ENCODE measurements around the gene STOML1. TPM values are rescaled to one million over a fixed set of nuclear protein-coding genes. Genes with fewer than 3 reads are reported as not detected.

Gene STOML1, protein sequence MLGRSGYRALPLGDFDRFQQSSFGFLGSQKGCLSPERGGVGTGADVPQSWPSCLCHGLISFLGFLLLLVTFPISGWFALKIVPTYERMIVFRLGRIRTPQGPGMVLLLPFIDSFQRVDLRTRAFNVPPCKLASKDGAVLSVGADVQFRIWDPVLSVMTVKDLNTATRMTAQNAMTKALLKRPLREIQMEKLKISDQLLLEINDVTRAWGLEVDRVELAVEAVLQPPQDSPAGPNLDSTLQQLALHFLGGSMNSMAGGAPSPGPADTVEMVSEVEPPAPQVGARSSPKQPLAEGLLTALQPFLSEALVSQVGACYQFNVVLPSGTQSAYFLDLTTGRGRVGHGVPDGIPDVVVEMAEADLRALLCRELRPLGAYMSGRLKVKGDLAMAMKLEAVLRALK
- polyA plus RNA-seq (2012; ENCODE audit: insufficient read depth, insufficient read length, low read depth) = 41.5 TPM

DNA sequence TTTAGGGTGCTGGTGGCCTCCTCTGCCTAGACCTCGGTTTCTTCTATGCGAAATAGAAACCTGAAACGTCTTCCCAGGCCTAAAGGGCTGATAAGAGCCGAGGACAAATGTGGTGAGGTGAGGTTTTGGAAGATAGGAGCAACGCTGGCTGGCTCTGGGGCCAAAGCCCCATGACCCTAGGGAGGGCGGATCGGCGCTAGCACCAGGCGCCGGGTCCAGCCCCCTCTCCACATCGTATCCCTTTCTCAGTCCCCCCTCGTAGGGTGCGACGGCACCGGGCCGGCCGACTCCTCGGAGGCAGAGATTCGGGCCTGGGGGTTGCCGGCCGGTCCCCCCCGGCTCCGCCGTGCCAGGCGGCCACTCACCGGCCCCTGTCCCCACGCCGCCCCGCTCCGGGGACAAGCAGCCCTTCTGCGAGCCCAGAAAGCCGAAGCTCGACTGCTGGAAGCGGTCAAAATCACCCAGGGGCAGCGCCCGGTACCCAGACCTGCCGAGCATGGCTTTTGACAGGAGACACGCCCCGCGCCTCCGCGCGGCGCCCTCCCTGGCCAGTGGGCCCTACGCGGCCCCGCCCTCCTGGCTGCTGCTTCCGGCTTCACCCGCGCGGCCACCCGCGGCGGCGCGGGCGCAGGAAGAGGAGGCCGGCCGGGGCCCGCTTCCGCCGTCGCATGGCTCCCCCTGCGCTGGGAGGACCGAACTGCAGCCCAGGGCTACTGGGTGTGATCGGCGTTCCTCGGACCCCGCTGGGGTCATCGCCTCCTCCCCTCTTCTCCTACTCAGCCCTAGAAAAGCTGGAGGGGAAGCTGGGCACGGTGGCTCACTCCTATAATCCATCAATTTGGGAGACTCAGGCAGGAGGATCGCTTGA is at the start of gene STOML1:
STOML1 (minus strand) TSS at position 570 of the 868 bp plus-strand sequence; CDS start at position 498, 72 bp downstream.
- peaks cover 4% of the 10 kb centered on the region; the same call in 1 of the 2 replicates for H3K4me1 ChIP-seq
- H3K36me3 ChIP-seq = no peaks in the 10 kb centered on the region
- no peaks in the 10 kb centered on the region for H3K9me3 ChIP-seq
- no peaks in the 10 kb centered on the region for H3K27me3 ChIP-seq
- peak; percentile 97 for DNase-seq
- peak within 1 kb of the TSS; percentile 87 for H3K4me3 ChIP-seq (ENCODE audit: low read depth, low read length)
- TF ChIP-seq, protein P1, sequence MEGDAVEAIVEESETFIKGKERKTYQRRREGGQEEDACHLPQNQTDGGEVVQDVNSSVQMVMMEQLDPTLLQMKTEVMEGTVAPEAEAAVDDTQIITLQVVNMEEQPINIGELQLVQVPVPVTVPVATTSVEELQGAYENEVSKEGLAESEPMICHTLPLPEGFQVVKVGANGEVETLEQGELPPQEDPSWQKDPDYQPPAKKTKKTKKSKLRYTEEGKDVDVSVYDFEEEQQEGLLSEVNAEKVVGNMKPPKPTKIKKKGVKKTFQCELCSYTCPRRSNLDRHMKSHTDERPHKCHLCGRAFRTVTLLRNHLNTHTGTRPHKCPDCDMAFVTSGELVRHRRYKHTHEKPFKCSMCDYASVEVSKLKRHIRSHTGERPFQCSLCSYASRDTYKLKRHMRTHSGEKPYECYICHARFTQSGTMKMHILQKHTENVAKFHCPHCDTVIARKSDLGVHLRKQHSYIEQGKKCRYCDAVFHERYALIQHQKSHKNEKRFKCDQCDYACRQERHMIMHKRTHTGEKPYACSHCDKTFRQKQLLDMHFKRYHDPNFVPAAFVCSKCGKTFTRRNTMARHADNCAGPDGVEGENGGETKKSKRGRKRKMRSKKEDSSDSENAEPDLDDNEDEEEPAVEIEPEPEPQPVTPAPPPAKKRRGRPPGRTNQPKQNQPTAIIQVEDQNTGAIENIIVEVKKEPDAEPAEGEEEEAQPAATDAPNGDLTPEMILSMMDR (IDR thresholded peaks at IDR 0.05; ENCODE audit: low read depth, low read length) = peak; percentile 74

DNA sequence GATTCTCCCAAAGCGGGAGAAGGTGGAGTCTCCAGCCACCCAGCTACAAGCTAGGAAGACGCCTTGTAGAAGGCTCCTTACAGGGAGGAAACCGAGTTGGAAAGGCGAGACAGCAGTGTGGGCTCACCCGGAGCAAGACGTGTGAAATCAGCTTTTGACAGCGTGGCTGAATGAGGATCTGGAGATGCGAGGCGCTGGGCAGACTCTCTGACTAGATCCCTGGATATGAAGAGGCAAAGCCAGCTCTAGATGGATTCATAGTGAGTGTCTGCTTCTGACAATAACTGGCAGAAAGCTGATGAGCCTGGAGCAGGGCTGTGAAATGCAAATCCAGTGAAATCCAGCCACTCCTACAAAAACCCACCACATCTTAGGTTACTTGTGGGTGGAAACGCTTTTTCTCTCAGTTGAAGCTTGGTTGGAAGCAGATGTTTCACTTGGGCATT is 49.2 kb upstream of the STOML1 start:
- TF ChIP-seq, protein P1 (IDR thresholded peaks at IDR 0.05; ENCODE audit: low read depth, low read length) = no peak
- H3K36me3 ChIP-seq = no peaks in the 10 kb centered on the region
- H3K4me3 ChIP-seq (ENCODE audit: low read depth, low read length) = no peak overlapping the region

DNA sequence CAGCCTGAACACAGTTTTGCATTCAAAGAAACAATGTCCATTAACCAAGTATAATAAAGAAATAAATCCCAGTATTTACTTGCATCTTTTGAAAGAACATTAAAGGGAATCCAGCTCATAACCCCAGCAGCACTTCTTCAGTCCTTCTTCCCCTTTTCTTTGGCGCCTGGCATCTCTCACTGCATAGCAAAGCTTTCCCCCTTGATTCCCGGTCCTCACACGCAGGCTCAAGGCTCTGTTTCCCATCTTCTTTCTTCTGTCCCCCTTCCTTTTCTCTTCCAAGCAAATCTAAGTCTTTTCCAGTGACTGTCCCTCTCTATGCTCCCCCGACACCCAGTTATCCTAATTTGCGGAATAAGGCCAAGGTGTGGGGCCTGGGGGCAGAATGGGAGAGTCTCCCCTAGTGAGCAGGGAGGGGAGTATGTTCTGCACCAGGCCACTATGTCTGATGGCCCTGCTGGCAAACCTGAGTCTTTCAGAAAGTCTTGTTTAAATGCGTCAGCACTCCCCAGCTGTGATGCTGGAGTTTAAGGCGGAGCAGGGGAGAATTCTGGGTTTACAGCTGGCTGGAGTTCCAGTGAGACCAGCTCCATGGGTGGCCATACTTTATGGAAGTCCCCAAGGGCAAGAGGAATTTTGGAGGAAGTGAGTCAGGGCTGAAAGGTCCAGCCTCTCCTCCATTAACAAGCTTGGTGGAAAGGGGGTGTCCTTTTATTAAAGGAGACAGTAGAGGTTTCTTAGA is 48.2 kb upstream of the STOML1 start:
- H3K9me3 ChIP-seq = no peaks in the 10 kb centered on the region
- H3K36me3 ChIP-seq = no peaks in the 10 kb centered on the region; the same call in 1 of the 2 replicates
- TF ChIP-seq, protein P1 (IDR thresholded peaks at IDR 0.05; ENCODE audit: low read depth, low read length) = no peak
- no peak for DNase-seq
- no peak overlapping the region for H3K4me3 ChIP-seq (ENCODE audit: low read depth, low read length)
- no peaks in the 10 kb centered on the region for H3K27me3 ChIP-seq
- no peaks in the 10 kb centered on the region; the same call in 1 of the 2 replicates for H3K4me1 ChIP-seq

More for the DNA sequence above, 49.2 kb upstream of the STOML1 start:
- DNase-seq = no peak
- no peaks in the 10 kb centered on the region; the same call in 1 of the 2 replicates for H3K4me1 ChIP-seq
- no peaks in the 10 kb centered on the region for H3K27me3 ChIP-seq
- H3K9me3 ChIP-seq = no peaks in the 10 kb centered on the region

DNA sequence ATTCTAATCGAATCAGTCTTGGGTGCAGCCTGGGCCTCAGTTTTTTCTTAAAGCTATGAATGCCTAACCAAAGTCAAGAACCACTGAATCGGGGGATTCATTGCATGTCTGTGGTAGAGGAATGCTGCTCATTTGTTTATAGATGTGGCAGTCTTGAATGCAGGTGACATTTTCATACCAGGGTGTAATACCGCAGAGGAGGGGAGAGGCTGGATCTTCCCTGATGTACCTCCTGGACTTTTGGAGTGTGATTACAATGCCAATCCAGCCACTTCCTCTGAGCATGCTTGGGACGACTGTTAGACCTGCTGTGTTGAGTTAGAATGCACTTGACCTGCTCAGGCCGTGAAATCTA is 47.5 kb upstream of the STOML1 start:
- no peak for DNase-seq
- H3K27me3 ChIP-seq = no peaks in the 10 kb centered on the region
- H3K4me1 ChIP-seq = no peaks in the 10 kb centered on the region; the same call in 1 of the 2 replicates
- no peaks in the 10 kb centered on the region; the same call in 1 of the 2 replicates for H3K36me3 ChIP-seq
- H3K9me3 ChIP-seq = no peaks in the 10 kb centered on the region
- TF ChIP-seq, protein P1 (IDR thresholded peaks at IDR 0.05; ENCODE audit: low read depth, low read length) = no peak
- H3K4me3 ChIP-seq (ENCODE audit: low read depth, low read length) = no peak overlapping the region

DNA sequence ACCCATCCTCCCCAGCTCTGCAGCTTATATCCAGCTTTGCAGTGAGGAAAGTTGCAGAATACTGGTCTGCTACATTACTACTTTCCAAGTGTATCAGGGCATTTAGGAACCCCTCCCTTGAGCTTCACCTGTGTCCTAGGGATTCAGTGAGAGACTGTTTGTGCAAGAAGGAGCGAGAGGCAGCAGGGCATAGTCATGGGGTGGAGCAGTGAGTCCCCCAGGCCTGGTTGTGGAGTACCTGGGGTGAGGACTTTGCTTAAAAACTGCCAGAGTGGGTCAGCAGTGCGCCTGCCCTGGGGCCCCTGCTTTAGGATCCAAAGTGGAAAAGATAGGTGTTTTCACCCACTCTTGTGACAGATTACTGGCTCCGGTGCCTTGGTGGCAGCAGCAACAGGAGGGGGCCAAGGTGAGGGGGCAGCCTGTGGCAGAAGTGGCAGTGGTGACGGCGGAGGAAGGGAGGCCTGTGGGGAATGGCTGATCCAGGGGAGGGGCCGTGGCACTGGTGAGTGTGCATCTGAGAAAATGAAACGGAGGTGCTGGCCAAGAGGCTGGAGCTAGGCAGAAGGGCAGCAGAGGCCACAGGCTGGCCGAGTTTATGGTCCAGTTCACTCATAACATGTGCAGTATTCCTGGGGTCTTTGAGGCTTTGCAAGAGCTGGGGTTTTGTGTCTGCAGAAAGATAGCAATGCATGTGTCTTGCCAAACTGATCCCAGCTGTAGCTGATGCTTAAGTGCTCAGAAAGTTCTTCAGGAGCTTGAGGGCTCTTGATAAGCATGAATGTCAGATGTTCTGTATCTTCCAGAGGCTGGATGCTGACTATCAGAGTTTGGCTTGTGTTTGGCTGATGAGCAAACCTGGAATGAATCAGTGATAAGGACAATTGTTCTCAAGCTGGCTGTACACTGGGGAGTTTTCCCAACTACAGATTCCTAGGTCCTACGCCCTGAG is 46.9 kb upstream of the STOML1 start:
- Histone ChIP-seq H3K27me3 (no peaks in the 10 kb centered on the region), H3K4me3 (ENCODE audit: low read depth, low read length) (no peak overlapping the region), H3K36me3 (no peaks in the 10 kb centered on the region; the same call in 1 of the 2 replicates), H3K4me1 (no peaks in the 10 kb centered on the region; the same call in 1 of the 2 replicates), H3K9me3 (no peaks in the 10 kb centered on the region)
- TF ChIP-seq, protein P1 (IDR thresholded peaks at IDR 0.05; ENCODE audit: low read depth, low read length) = no peak
- no peak for DNase-seq

Measured in BE2C (cell line).